SW480 (cell line): Measurements from ENCODE around the gene GNAS-AS1.

Experiments
- DNase-seq: peaks from one replicate; pipeline ENCODE4 v3.0.0-alpha.2; 2016; ENCODE audit warnings: low spot score

Gene GNAS-AS1

GRCh38 chr20:58850693-58851174 lies at the start of gene GNAS-AS1:
TSS of gene GNAS-AS1 (minus strand) at chr20:58850902.
- DNase-seq, result no peak

DNA sequence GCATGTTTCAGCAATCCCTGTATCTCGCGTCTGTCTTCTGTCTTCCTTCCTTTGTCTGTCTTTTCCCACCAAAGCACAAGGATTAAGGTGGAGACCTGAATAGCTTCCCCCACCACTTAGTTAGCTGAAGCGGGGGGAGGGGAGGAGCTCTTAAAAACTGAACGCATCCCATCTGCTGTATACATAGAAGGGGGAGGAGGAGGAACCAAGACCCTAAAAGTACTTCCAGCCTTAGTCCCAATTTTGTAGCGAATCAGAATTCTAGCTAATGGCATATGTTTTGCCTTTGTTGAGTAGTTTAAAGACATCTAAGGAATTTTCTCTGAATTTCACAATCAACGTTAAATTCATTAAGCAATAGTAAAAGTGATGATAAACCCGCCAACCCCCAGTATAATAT lies 49.7 kb upstream of the GNAS-AS1 start:
- no peak for DNase-seq

DNA sequence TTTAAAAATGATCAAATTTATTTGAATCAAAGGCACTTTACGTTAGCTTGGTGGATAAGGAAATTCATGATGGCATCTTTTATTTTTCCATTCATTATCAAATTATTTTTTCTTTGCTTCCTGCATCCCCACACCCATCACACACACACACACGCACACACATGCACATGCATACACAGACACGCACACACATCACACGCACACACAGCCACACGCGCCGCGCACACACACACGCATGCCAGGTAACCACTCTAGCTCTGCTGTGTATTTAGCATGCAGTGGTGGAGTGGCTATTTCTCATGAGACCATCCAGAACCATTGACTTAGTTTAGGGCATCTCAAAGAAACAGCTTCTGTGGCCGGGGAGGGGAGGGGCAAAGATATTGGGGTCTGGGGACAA lies 48.8 kb upstream of the GNAS-AS1 start:
- DNase-seq, result no peak

DNA sequence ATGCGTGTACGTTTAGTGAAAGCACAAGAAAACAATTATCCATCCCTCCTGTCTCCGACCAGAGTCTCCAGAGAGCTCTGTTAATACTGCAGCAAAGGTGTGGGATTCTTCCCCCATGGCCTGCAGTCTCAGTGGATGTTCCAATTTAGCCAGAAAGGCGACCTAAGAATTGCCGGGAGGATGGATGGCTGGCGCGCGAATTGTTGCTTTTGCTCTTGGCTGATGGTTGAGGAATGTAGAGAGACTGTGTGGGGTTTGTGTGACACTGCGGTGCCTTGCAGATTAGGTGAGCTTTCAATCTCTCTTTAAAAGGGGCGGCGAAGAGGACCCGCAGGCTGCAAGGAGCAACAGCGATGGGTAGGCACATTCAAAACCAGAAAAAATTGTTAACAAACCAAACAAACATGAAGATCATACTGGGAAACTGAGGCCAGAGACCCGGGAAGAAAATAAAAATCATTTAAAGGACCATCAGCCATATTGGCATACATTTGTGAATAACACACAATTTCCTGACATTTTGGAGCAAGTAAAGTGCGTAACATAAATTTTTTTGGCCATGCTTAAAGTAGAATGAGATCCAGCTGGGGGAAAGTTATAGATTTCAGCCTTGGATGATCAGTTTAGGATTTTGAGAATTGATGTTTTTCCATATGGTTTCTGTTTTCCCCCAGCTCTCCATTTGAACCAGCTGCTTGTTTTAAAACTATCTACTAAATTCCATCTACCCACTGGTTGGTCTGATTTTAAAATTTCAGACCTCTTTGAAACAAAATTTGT lies 48.1 kb upstream of the GNAS-AS1 start:
- DNase-seq, result no peak

DNA sequence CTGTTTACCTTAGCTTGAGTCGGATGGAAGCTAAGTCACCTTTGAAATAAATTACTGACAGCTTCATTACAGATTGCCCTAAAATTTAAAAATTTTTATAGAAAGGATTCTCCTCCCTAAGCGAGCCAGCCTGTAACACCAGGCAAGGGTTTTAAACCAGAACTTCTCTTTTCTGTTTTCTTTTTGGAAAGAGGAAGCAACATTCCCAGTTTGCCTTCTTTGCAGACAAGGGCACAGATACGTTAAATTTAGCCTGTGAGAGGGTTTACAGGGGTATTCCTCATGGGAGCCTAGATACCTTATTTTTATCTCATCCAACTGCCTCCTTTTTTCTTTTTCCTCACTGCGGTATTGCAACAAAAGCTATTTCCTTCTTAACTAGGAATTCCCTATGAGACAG lies 46.8 kb upstream of the GNAS-AS1 start:
- DNase-seq, result no peak

GRCh38 chr20:58896820-58897219 lies 46.1 kb upstream of the GNAS-AS1 start:
- DNase-seq, result no peak

GRCh38 chr20:58895448-58896180 lies 44.9 kb upstream of the GNAS-AS1 start:
- DNase-seq, result no peak

DNA sequence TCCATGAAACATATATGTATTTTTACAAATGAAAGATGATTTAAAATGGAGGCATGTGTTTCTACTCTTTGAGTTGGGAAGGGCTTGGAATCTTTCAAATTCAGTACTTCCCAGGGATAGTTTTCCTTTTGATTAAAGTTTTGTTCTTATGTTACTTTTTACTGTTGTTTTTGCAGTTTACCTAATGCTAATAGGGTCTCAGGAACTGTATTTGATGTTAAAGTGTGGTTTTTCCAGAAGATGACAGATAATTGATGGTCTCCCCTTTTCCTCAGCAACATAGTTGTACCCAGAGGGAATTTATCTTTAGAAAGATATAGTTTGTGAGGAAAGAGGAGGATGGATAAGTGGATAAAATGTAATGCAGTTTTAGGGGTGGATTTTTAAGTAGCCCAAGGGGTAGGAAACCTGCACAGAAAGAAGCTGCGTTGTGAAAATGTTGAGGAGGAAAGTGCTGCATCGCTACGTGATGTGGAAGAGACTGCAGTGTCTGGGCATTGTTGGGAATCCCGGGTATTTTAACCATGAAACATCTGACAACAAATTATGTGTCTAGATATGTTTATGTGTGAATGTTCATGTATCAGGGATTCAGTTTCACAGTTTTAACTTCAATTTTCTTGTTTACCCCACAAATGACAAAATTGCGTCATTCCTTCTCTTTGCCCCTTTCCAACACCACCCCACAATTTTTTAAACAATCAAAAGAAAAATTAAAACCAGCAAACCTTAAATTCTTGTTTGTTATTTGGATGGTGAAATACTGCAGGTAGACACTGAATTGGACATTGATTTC lies 44.1 kb upstream of the GNAS-AS1 start:
- DNase-seq, result no peak

- no peak for DNase-seq
Measured at GRCh38 chr20:58893355-58894120, 42.8 kb upstream of the GNAS-AS1 start.

- DNase-seq, result no peak
Measured at GRCh38 chr20:58892932-58893224, 42.2 kb upstream of the GNAS-AS1 start.

DNA sequence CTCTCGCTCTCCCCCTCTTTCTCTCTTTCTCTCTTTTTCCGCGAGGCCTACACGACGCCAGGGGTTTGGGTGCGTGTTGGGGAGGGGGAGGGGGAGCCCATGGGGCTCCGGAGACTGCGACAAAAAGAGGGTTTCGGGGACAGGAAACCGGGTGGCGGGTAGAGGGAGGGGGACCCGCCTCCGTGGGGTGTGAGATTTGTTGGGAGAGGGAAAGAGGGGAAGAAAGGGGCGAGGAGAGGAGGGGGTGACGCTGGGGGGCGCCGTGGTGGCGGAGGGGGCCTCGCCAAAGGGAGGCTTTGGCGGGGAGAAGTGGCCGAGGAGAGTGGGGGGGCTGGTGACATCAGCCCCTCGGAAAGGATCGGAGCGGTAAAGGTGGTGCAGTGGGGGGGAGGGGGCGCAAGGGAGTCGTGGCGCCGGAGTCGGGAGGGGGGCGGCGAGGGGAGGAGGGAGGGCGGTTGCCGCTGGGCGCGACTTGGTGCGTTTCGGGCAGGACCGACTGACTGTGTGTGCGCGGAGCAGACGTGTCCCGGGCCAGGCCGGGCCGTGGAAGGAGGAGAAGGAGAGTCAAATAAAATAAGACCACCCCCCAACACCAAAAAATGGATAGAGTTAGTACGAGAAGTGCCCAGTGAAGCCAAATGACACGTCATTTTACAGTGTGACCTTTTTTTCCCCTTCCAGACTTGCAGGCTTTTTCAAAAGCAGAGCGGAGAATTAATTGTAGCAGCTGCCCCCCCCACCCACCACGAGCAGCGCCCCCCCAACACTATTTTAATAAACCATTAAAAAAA lies 41.6 kb upstream of the GNAS-AS1 start:
- peak; percentile 81 for DNase-seq

DNA sequence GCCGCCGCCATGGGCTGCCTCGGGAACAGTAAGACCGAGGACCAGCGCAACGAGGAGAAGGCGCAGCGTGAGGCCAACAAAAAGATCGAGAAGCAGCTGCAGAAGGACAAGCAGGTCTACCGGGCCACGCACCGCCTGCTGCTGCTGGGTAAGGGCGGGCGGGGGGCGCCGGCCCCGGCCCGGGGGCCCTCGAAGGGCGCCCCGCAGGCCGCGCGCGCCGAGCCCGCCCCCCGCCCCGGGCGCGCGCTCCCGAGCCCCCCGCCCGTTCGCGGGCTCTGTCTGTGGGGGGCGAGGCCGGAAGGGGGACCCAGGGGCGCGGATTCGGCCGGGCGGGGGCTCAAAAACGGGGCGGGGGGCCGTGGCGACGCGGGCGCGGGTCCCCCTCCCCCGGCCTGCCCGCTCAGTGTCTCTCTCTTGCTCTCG lies 41.0 kb upstream of the GNAS-AS1 start:
- peak; percentile 69 for DNase-seq

GRCh38 chr20:58891086-58891717 lies 40.5 kb upstream of the GNAS-AS1 start:
- peak; percentile 67 for DNase-seq

DNA sequence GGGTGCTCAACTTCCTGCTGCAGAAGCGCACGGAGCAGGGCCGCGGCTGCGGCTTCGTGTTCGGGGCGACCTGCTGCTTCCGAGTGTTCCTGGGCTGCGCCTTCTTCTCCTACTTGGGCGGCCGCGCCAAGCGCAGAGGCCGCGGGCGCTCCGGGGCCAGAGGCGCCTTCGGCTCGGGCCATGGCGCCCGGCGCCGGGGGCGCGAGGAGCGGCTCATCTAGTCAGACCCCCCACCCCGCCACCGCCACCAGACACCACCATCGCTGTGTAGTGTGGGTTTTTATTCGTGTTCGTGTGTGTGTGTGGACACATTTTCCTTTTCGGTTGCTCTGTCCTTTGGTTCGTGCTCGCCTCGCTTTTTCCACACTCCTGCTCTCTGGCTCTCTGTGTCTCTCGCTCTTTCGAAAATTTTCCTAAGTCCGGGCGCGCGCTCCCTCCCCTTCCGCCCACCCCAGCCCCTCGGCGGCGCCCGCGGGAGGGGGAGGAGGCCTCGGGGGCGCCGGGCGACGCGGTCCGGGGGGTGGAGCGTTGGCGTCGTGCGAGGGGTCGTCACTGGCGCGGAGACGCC lies 39.9 kb upstream of the GNAS-AS1 start:
- DNase-seq, result peak; percentile 81

- DNase-seq, result no peak
Measured at GRCh38 chr20:58889798-58890517, 39.3 kb upstream of the GNAS-AS1 start.

- peak; percentile 32 for DNase-seq
Measured at GRCh38 chr20:58889334-58889760, 38.6 kb upstream of the GNAS-AS1 start.

GRCh38 chr20:58888521-58889333 lies 38.0 kb upstream of the GNAS-AS1 start:
- DNase-seq, result peak; percentile 87

DNA sequence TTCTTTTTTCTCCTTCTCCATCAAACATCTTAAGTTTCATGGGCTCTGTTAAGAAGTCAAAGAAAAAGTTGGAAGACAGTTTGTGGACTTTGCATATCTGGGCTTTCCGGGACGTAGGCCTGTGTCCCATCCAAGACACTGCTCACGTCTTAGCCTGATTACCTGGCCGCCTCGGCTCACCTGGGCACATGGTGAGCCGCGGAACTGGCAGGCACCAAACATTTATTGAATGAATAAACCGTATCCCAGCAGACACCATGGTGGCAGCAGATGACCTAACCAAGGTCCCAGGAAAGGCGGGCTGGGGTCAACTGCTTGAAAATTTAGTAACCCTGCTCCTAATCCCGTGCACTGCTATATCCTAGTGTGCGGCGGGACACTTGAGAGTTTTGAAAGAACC lies 37.4 kb upstream of the GNAS-AS1 start:
- DNase-seq, result no peak

DNA sequence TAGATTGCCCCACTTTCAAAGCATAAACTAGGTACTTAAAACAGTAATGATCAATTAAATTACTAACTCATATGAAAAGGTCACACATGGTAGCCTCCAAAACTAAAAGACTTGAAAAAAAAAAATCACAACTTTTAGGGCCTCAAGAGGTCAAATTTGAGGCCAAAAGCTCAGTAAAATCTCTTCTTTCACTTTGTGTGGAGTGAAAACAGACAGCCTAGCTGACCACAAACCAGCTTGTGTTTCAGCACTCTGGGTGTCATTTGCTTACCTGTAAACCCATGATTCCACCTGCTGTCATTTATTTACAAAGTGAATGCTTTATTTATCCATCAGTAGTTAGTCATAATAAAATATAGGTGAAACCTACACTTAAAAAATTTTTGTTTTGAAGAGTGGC lies 35.8 kb upstream of the GNAS-AS1 start:
- DNase-seq, result no peak
